Keratinocyte (primary cell): ENCODE measurements around the gene CTNNBL1. TPM values are rescaled to one million over a fixed set of nuclear protein-coding genes. Genes with fewer than 3 reads are reported as not detected.

ENCODE experiments used
- DNase-seq: peaks from one replicate; pipeline ENCODE4 v3.0.0-alpha.2; 2011; ENCODE audit warnings: low read depth, missing footprints, low spot score
- FAIRE-seq: peaks from 2 replicates; lab custom pipeline; 2011; peaks lifted over from hg19 to GRCh38; lab: Jason Lieb, UNC
- H2AFZ ChIP-seq: 2 replicates; pipeline ENCODE4 v1.6.0; 2012; ENCODE audit warnings: low read length, control low read depth, inconsistent platforms; ENCODE audit not compliant: control insufficient read depth
- H3K27ac ChIP-seq: 2 replicates; pipeline ENCODE4 v1.5.1; 2011; ENCODE audit warnings: low read length; ENCODE audit not compliant: control insufficient read depth, insufficient read depth
- H3K27me3 ChIP-seq: 3 replicates; pipeline ENCODE4 v1.6.0; 2011; ENCODE audit warnings: low read length; ENCODE audit not compliant: control insufficient read depth, insufficient read depth; ENCODE audit errors: extremely low read depth
- H3K36me3 ChIP-seq, 2 experiments: 2 replicates in 1 of 2; 3 replicates in 1 of 2; pipeline ENCODE4 v1.5.1; 2011; ENCODE audit warnings: low read length in 2 of 2, mild to moderate bottlenecking in 1 of 2; ENCODE audit not compliant: control insufficient read depth in 2 of 2, insufficient read depth in 2 of 2; ENCODE audit errors: extremely low read depth in 1 of 2
- H3K4me1 ChIP-seq: 3 replicates; pipeline ENCODE4 v1.5.1; 2011; ENCODE audit warnings: low read length; ENCODE audit not compliant: control insufficient read depth, insufficient read depth; ENCODE audit errors: extremely low read depth
- H3K4me2 ChIP-seq: 3 replicates; pipeline ENCODE4 v1.6.0; 2011; ENCODE audit warnings: low read depth, low read length; ENCODE audit not compliant: control insufficient read depth, insufficient read depth; ENCODE audit errors: extremely low read depth
- H3K4me3 ChIP-seq, 3 experiments: fragments of 200-600 bp in 1 of 3; sonication (generic) in 1 of 3; 2 replicates in 2 of 3; 3 replicates in 1 of 3; pipeline ENCODE4 v1.5.1; 2011 to 2016; ENCODE audit warnings: low read length in 3 of 3, mild to moderate bottlenecking in 3 of 3, control low read depth in 2 of 3, inconsistent platforms in 1 of 3, low read depth in 1 of 3, mixed read lengths in 1 of 3, mixed run types in 1 of 3, moderate library complexity in 1 of 3; ENCODE audit not compliant: control insufficient read depth in 2 of 3, insufficient read depth in 2 of 3; ENCODE audit errors: extremely low read depth in 1 of 3
- H3K79me2 ChIP-seq: 2 replicates; pipeline ENCODE4 v1.6.0; 2012; ENCODE audit warnings: low read length; ENCODE audit not compliant: control insufficient read depth, insufficient read depth
- H3K9ac ChIP-seq: 3 replicates; pipeline ENCODE4 v1.6.0; 2011; ENCODE audit warnings: low read length; ENCODE audit not compliant: control insufficient read depth, insufficient read depth; ENCODE audit errors: extremely low read depth
- H3K9me1 ChIP-seq: 3 replicates; pipeline ENCODE4 v1.6.0; 2011; ENCODE audit warnings: low read length; ENCODE audit not compliant: control insufficient read depth, insufficient read depth; ENCODE audit errors: extremely low read depth
- H3K9me3 ChIP-seq: 2 replicates; pipeline ENCODE4 v1.5.1; 2012; ENCODE audit warnings: low read depth, low read length; ENCODE audit not compliant: control insufficient read depth
- H4K20me1 ChIP-seq: 3 replicates; pipeline ENCODE4 v1.6.0; 2011; ENCODE audit warnings: low read length; ENCODE audit not compliant: control insufficient read depth, insufficient read depth; ENCODE audit errors: extremely low read depth
- EZH2 ChIP-seq: IDR thresholded peaks from one replicate; pipeline ENCODE4 v1.6.1; 2012; ENCODE audit warnings: inconsistent platforms, mild to moderate bottlenecking, low read length, moderate library complexity
- dilution Hi-C: fragments of 300-500 bp; cut with MboI; formaldehyde crosslinking; loops from one replicate; pipeline ENCODE4 v1.7.0; 2020; ENCODE audit warnings: low sequenced_read_pairs; ENCODE audit not compliant: extremely low pct_ligation_motif_present
- polyA plus RNA-seq, 5 experiments: library from polyadenylated mRNA; depleted of rRNA in 3 of 5; stranded (reverse) in 3 of 5; stranded (forward) in 1 of 5; unstranded in 1 of 5; fragments of >200 nt; gene quantifications; 1 replicate in 1 of 5; 2 replicates in 3 of 5; 3 replicates in 1 of 5; pipeline versions ENCODE4 v1.2.1 to v1.2.3, GENCODE V29; 2011 to 2012; ENCODE audit warnings: missing spikeins in 2 of 5, low read depth in 1 of 5, low replicate concordance in 1 of 5
- TF ChIP-seq, protein P1 (sequence below), 3 experiments: IDR thresholded peaks in 1 of 3; conservative IDR thresholded peaks in 1 of 3; optimal IDR thresholded peaks in 1 of 3; 2 replicates in 2 of 3; 3 replicates in 1 of 3; pipeline versions ENCODE3 to v1.5.1; 2011; ENCODE audit warnings: low read length in 3 of 3, mild to moderate bottlenecking in 3 of 3, moderate library complexity in 2 of 3, control low read depth in 1 of 3, inconsistent platforms in 1 of 3; ENCODE audit not compliant: insufficient read depth in 2 of 3; ENCODE audit errors: extremely low read depth in 1 of 3

The CTNNBL1 gene
- polyA plus RNA-seq, 1 donor (not counting 4 experiments of a cell fraction or from before 2014, with no cell fraction given): 37.0 TPM

GRCh38 chr20:37881601-37882343 is 187.9 kb downstream of the CTNNBL1 start:
- Histone ChIP-seq H3K27ac (no peak overlapping the region), H3K4me2 (no peak overlapping the region), H3K9me3 (no peaks in the 10 kb centered on the region), H3K4me1 (no peaks in the 10 kb centered on the region), H3K36me3 (no peaks in the 10 kb centered on the region), H3K27me3 (peaks cover 10% of the 10 kb centered on the region), H2AFZ (no peak overlapping the region), H3K79me2 (no peaks in the 10 kb centered on the region), H4K20me1 (no peaks in the 10 kb centered on the region), H3K9ac (no peak overlapping the region), H3K9me1 (no peaks in the 10 kb centered on the region), H3K4me3 (no peak overlapping the region)
- dilution Hi-C loops: no loop called here
- FAIRE-seq (no peak), DNase-seq (no peak)
- TF ChIP-seq EZH2: no peak
- TF ChIP-seq, protein P1, sequence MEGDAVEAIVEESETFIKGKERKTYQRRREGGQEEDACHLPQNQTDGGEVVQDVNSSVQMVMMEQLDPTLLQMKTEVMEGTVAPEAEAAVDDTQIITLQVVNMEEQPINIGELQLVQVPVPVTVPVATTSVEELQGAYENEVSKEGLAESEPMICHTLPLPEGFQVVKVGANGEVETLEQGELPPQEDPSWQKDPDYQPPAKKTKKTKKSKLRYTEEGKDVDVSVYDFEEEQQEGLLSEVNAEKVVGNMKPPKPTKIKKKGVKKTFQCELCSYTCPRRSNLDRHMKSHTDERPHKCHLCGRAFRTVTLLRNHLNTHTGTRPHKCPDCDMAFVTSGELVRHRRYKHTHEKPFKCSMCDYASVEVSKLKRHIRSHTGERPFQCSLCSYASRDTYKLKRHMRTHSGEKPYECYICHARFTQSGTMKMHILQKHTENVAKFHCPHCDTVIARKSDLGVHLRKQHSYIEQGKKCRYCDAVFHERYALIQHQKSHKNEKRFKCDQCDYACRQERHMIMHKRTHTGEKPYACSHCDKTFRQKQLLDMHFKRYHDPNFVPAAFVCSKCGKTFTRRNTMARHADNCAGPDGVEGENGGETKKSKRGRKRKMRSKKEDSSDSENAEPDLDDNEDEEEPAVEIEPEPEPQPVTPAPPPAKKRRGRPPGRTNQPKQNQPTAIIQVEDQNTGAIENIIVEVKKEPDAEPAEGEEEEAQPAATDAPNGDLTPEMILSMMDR (optimal IDR thresholded peaks at IDR 0.05 in 1 of 3, IDR thresholded peaks at IDR 0.05 in 1 of 3, conservative IDR thresholded peaks at IDR 0.05 in 1 of 3; ENCODE audit: extremely low read depth in 1 of 3, insufficient read depth in 2 of 3, low read length in 3 of 3): no peak

- DNase-seq: no peak
- H3K36me3 ChIP-seq: no peaks in the 10 kb centered on the region
- no peaks in the 10 kb centered on the region for H3K79me2 ChIP-seq
Observed at GRCh38 chr20:37882961-37883712, 189.3 kb downstream of the CTNNBL1 start.

More at GRCh38 chr20:37882961-37883712, 189.3 kb downstream of the CTNNBL1 start:
- Histone ChIP-seq H3K27me3 (peaks cover 10% of the 10 kb centered on the region), H3K4me2 (no peak overlapping the region), H3K9me3 (no peaks in the 10 kb centered on the region), H3K9ac (no peak overlapping the region), H3K4me3 (no peak overlapping the region), H3K4me1 (no peaks in the 10 kb centered on the region), H4K20me1 (no peaks in the 10 kb centered on the region), H3K27ac (no peak overlapping the region), H3K9me1 (no peaks in the 10 kb centered on the region), H2AFZ (no peak overlapping the region)
- no peak for FAIRE-seq
- dilution Hi-C loops: no loop called here
- TF ChIP-seq, protein P1 (optimal IDR thresholded peaks at IDR 0.05 in 1 of 3, IDR thresholded peaks at IDR 0.05 in 1 of 3, conservative IDR thresholded peaks at IDR 0.05 in 1 of 3; ENCODE audit: extremely low read depth in 1 of 3, insufficient read depth in 2 of 3, low read length in 3 of 3): no peak
- TF ChIP-seq EZH2: no peak
